ENCODE data around the gene DTNA. TPM values are rescaled to one million over a fixed set of nuclear protein-coding genes. Genes with fewer than 3 reads are reported as not detected.

Gene DTNA
- total RNA-seq, 1 donor from 2014 or later: 21.8 TPM

GRCh38 chr18:34863702-34864101 is 153.6 kb downstream of the DTNA start:
- Histone ChIP-seq H3K4me3 (no peak overlapping the region), H3K4me1 (no peaks in the 10 kb centered on the region), H3K36me3 (no peaks in the 10 kb centered on the region), H3K27ac (no peak overlapping the region), H3K27me3 (no peaks in the 10 kb centered on the region), H3K9me3 (no peaks in the 10 kb centered on the region)
- no peak for TF ChIP-seq CTCF (IDR thresholded peaks at IDR 0.05)
- ATAC-seq: no peak
- no peak for DNase-seq
- intact Hi-C loops (cut with DNase I): no loop called here

- no peak for ATAC-seq
- Histone ChIP-seq H3K4me1 (no peaks in the 10 kb centered on the region), H3K9me3 (no peaks in the 10 kb centered on the region), H3K27me3 (no peaks in the 10 kb centered on the region), H3K36me3 (no peaks in the 10 kb centered on the region), H3K4me3 (no peak overlapping the region), H3K27ac (no peak overlapping the region)
- intact Hi-C loops (cut with DNase I): no loop called here
- no peak for DNase-seq
- TF ChIP-seq CTCF (IDR thresholded peaks at IDR 0.05): no peak
These were observed 154.9 kb downstream of the DTNA start for GRCh38 chr18:34864836-34865497.

GRCh38 chr18:34866310-34866709 is 156.2 kb downstream of the DTNA start:
- TF ChIP-seq CTCF (IDR thresholded peaks at IDR 0.05): no peak
- no peak overlapping the region for H3K4me3 ChIP-seq
- intact Hi-C loops (cut with DNase I): no loop called here
- no peaks in the 10 kb centered on the region for H3K9me3 ChIP-seq
- no peaks in the 10 kb centered on the region for H3K27me3 ChIP-seq
- ATAC-seq (no peak), DNase-seq (no peak)
- H3K36me3 ChIP-seq: no peaks in the 10 kb centered on the region
- H3K4me1 ChIP-seq: no peaks in the 10 kb centered on the region
- no peak overlapping the region for H3K27ac ChIP-seq

GRCh38 chr18:34866739-34867138 is 156.6 kb downstream of the DTNA start:
- peak; percentile 41 for TF ChIP-seq CTCF (IDR thresholded peaks at IDR 0.05)
- no peaks in the 10 kb centered on the region for H3K27me3 ChIP-seq
- no peak overlapping the region for H3K4me3 ChIP-seq
- no peak overlapping the region for H3K27ac ChIP-seq
- intact Hi-C loops (cut with DNase I): no loop called here
- no peaks in the 10 kb centered on the region for H3K36me3 ChIP-seq
- DNase-seq (no peak), ATAC-seq (no peak)
- no peaks in the 10 kb centered on the region for H3K9me3 ChIP-seq
- H3K4me1 ChIP-seq: no peaks in the 10 kb centered on the region

- H3K27ac ChIP-seq: no peak overlapping the region
- DNase-seq: no peak
- intact Hi-C loops (cut with DNase I): no loop called here
These were observed 157.4 kb downstream of the DTNA start for GRCh38 chr18:34867520-34867919.

More at GRCh38 chr18:34867520-34867919, 157.4 kb downstream of the DTNA start:
- TF ChIP-seq CTCF (IDR thresholded peaks at IDR 0.05): no peak
- no peaks in the 10 kb centered on the region for H3K9me3 ChIP-seq
- ATAC-seq: peak; percentile 19
- no peaks in the 10 kb centered on the region for H3K27me3 ChIP-seq
- no peaks in the 10 kb centered on the region for H3K36me3 ChIP-seq
- no peaks in the 10 kb centered on the region for H3K4me1 ChIP-seq
- no peak overlapping the region for H3K4me3 ChIP-seq

All from upper lobe of right lung (tissue), 1 donor.